C4-2B (cell line): ENCODE data around the gene ZNF385B.
"Not testable (repeated sequence)": the region's sequence is repeated elsewhere in the genome, so short reads cannot be mapped to it uniquely, and the experiment has no call there.

Experiments used
- H3K27ac ChIP-seq: fragments of 450-650 bp; 2 replicates; pipeline ENCODE4 v1.5.1; 2017
- ZFX ChIP-seq: fragments of 450-650 bp; IDR thresholded peaks from 2 replicates; pipeline ENCODE4 v1.6.1; 2017
- TF ChIP-seq, protein P1 (sequence below): fragments of 450-650 bp; conservative IDR thresholded peaks from 2 replicates; pipeline ENCODE4 v1.5.1; 2017; ENCODE audit warnings: mild to moderate bottlenecking

The ZNF385B gene

DNA sequence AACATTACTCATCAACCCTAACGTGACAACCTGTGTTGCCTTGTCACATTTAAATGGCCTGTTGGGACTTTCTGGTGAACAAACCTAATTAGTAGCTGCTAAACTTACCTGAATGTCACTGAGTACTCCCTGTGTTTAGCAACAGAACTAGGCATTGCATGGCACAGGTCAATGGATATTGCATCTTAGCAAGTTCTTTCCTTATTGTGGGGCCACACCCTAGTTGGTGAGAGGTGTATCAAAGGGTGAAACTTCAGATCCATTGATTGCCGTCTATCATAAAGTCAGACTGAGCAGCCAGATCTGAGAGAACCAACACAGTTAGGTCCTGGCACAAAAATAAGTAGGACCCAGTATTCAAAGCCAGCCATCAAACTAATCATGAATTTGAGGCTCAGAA, 29.8 kb upstream of the ZNF385B start:
- no peak overlapping the region for H3K27ac ChIP-seq
- TF ChIP-seq, protein P1, sequence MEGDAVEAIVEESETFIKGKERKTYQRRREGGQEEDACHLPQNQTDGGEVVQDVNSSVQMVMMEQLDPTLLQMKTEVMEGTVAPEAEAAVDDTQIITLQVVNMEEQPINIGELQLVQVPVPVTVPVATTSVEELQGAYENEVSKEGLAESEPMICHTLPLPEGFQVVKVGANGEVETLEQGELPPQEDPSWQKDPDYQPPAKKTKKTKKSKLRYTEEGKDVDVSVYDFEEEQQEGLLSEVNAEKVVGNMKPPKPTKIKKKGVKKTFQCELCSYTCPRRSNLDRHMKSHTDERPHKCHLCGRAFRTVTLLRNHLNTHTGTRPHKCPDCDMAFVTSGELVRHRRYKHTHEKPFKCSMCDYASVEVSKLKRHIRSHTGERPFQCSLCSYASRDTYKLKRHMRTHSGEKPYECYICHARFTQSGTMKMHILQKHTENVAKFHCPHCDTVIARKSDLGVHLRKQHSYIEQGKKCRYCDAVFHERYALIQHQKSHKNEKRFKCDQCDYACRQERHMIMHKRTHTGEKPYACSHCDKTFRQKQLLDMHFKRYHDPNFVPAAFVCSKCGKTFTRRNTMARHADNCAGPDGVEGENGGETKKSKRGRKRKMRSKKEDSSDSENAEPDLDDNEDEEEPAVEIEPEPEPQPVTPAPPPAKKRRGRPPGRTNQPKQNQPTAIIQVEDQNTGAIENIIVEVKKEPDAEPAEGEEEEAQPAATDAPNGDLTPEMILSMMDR: no peak

- no peak for TF ChIP-seq ZFX
- TF ChIP-seq, protein P1: no peak
- H3K27ac ChIP-seq: no peak overlapping the region
Observed at GRCh38 chr2:179890666-179891065, 29.3 kb upstream of the ZNF385B start.

- H3K27ac ChIP-seq: not testable (repeated sequence)
Observed at GRCh38 chr2:179888642-179889041, 27.2 kb upstream of the ZNF385B start.

DNA sequence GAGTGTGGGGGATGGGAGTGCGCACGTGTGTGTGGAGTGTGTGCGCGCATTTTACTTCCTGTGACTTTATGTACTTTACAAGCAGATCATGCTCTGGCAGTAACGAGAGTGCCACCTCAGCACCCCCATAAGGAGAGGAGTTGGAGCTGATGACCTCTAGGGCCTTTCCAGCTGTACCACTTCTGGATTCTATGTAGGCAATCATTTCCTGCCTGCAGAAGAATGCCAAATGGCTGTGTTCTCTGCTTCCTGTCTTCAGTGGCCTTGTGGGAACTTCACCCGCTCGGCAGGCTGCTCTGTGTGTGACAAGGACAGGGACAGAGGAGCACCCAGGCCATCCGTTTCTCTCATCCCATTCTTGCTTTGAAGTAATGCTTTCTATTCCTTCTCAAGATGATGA, 22.8 kb upstream of the ZNF385B start:
- no peak for TF ChIP-seq ZFX
- TF ChIP-seq, protein P1: no peak
- H3K27ac ChIP-seq: no peak overlapping the region

DNA sequence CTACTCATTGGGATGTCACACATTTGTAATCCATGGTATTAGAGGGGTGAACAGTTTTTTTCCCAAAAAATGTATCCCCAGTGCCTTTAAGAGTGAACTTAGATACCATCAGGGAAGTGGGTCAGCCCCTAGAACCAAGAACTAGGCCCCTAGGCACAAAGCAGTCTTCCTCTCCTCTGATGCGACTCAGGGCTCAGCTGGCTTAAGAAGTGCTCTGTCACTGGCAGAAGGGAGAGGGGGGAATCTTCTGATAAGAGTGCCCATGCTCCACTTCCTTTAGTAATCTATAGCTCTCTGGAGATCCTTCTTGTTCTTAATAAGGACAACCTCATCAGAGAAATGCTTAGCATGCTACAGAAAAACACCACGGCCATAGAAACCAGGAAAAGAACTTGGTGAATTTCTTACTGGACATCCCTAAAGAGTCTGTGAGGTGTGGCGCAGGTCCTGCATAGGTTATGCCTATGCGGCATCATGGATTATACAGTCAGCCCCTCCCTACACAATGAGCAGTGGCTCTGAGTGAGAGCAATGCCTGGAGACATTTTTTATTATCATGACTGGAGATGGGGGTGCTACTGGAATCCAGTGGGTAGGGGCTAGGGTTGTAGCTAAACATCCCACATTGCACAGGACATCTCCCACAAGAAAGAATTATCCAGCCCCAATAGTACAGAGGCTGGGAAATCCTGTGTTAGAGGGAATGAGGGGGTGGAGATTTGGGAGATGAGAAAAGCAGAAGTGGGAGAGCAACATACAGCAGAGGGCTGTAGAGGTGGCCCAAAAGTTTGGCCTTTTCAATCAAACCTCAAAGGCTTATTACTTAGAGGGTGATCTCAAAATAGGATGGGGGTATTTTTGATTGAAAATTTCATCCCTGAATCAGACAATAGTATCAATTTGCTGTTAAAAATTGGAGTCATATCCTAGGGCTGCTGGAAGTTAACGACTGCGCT, 21.7 kb upstream of the ZNF385B start:
- no peak overlapping the region for H3K27ac ChIP-seq
- TF ChIP-seq, protein P1: no peak
- no peak for TF ChIP-seq ZFX

DNA sequence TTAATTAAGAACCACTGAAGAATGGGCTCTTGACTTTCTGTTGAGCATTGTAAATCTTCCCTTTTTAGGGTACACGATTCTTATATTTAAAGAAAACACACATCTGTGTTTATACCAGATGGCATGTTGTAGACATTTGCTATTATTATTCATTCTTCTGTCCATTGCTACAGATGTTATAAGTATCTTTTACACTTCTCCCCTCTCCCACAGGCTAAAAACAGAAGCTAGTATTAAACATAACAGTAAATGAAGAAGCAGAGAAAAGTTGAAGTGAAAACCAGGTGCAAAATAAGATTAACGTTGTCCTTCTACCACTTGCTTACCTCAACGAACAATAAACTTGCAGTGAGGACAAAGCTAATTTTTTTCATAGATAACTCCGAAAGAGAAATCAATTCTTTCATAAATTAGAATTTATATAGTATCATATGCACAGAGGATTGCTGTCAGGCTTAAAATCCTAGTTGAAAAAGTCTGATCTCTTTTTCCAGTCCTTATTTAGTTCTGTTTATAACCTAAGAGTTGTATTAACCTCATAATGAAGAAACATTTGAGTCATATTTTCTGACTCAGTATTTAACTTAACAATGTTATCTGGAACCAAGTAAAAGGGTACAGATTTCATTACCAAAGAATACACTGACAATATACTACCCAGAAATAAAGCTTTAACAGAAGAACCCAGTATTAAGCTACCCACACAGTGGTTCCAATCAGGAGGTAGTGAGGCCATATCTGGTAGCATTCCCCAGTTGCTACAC, 16.4 kb upstream of the ZNF385B start:
- no peak overlapping the region for H3K27ac ChIP-seq
- no peak for TF ChIP-seq ZFX
- TF ChIP-seq, protein P1: no peak

GRCh38 chr2:179876266-179876665, 14.9 kb upstream of the ZNF385B start:
- TF ChIP-seq, protein P1: peak; percentile 19; the same call in 1 of the 2 replicates
- no peak for TF ChIP-seq ZFX

More at GRCh38 chr2:179876266-179876665, 14.9 kb upstream of the ZNF385B start:
- no peak overlapping the region for H3K27ac ChIP-seq
